AG10803 (cell line): Measurements from ENCODE around the gene WRAP53.
"Not testable (repeated sequence)": the region's sequence is repeated elsewhere in the genome, so short reads cannot be mapped to it uniquely, and the experiment has no call there.

Source experiments
- DNase-seq: peaks from one replicate; pipeline ENCODE4 v3.0.0; 2010; ENCODE audit warnings: low read depth
- H3K4me3 ChIP-seq: 2 replicates; pipeline ENCODE4 v1.5.1; 2011; ENCODE audit warnings: mild to moderate bottlenecking, low read length, control low read depth
- TF ChIP-seq, protein P1 (sequence below): conservative IDR thresholded peaks from 2 replicates; pipeline ENCODE4 v1.5.1; 2011; ENCODE audit warnings: mild to moderate bottlenecking, low read length, control low read depth, inconsistent platforms

Gene WRAP53

DNA sequence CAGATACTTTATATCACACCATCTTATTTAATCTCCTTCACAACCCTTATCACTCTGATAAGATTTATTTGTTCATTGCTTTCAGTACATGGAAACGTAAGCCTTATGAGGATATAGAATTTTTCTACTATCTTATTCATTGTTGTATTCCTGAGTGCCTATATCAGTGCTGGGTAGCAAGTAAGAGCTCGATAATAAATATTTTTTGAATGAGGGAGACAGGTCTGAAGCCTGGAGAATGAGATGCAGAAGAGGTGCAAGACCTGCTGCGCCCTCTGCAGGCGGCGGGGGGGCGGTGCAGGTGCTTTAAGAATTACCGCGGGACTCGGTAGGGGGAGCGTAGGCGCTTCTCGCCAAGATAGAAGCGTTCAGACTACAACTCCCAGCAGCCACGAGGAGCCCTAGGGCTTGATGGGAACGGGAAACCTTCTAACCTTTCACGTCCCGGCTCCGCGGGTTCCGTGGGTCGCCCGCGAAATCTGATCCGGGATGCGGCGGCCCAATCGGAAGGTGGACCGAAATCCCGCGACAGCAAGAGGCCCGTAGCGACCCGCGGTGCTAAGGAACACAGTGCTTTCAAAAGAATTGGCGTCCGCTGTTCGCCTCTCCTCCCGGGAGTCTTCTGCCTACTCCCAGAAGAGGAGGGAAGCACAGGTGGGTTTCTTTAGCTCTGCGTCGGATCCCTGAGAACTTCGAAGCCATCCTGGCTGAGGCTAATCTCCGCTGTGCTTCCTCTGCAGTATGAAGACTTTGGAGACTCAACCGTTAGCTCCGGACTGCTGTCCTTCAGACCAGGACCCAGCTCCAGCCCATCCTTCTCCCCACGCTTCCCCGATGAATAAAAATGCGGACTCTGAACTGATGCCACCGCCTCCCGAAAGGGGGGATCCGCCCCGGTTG is at the start of gene WRAP53:
WRAP53 (plus strand) TSS at position 570 of the 900 bp plus-strand sequence; CDS start at position 742, 172 bp downstream.
- TF ChIP-seq, protein P1, sequence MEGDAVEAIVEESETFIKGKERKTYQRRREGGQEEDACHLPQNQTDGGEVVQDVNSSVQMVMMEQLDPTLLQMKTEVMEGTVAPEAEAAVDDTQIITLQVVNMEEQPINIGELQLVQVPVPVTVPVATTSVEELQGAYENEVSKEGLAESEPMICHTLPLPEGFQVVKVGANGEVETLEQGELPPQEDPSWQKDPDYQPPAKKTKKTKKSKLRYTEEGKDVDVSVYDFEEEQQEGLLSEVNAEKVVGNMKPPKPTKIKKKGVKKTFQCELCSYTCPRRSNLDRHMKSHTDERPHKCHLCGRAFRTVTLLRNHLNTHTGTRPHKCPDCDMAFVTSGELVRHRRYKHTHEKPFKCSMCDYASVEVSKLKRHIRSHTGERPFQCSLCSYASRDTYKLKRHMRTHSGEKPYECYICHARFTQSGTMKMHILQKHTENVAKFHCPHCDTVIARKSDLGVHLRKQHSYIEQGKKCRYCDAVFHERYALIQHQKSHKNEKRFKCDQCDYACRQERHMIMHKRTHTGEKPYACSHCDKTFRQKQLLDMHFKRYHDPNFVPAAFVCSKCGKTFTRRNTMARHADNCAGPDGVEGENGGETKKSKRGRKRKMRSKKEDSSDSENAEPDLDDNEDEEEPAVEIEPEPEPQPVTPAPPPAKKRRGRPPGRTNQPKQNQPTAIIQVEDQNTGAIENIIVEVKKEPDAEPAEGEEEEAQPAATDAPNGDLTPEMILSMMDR, result peak; percentile 92
- H3K4me3 ChIP-seq, result peak within 1 kb of the TSS; percentile 99
- peak; percentile 99 for DNase-seq

DNA sequence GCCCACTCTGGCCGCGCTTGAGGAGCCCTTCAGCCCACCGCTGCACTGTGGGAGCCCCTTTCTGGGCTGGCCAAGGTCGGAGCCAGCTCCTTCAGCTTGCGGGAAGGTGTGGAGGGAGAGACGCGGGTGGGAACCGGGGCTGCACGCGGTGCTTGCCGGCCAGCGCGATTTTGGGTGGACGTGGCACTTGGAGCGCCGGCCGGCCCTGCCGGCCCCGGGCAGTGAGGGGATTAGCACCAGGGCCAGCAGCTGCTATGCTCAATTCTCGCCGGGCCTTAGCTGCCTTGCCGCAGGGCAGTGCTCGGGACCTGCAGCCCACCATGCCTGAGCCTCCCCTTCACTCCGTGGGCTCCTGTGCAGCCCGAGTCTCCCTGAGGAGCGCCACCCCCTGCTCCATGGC is 47.5 kb upstream of the WRAP53 start:
- TF ChIP-seq, protein P1, result no peak
- DNase-seq, result no peak

DNA sequence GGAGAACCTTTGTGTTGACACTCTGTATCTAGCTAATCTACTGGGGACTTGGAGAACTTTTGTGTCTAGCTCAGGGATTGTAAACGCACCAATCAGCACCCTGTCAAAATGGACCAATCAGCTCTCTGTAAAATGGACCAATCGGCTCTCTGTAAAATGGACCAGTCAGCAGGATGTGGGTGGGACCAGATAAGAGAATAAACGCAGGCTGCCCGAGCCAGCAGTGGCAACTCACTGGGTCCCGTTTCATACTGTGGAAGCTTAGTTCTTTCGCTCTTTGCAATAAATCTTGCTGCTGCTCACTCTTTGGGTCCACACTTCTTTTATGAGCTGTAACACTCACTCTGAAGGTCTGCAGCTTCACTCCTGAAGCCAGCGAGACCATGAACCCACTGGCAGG is 46.6 kb upstream of the WRAP53 start:
- H3K4me3 ChIP-seq, DNase-seq: not testable (repeated sequence)

More for the DNA sequence above, 47.5 kb upstream of the WRAP53 start:
- H3K4me3 ChIP-seq, result no peak overlapping the region

DNA sequence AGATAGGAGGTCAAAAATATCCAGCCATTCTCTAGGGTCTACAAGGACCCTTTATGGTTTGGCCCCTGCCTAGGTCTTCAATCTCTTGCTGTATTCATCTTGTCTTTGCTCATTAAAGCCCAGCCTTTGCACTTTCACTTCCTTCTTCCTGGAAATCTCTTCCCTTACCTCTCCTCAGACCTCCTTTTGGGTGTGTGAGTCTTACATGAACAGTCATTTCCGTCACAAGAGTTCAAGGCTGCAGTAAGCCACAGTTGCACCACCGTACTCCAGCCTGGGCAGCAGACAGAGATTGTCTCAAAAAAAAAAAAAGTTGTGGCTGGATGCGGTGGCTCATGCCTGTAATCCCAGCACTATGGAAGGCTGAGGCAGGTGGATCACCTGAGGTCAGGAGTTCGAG is 43.5 kb upstream of the WRAP53 start:
- TF ChIP-seq, protein P1, result no peak
- H3K4me3 ChIP-seq, result no peak overlapping the region
- no peak for DNase-seq

DNA sequence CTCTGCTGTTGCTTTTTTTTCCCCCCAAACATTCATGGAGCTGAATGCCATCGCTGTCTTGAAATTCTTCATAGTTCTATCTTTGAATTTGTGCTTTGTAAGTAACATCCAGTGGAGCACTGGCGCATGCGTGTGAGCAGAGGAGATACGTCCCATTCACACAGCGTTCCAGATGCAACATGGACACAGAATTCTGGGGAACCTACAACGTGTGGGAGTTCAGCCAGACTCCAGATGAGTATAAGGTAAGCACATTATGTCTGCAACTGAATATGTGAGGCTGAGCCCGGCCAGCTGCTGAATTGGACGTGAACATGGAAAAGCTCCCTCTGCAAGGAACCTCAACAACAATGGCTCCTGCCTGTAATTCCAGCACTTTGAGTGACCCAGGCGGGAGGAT is 41.8 kb upstream of the WRAP53 start:
- TF ChIP-seq, protein P1, result no peak
- H3K4me3 ChIP-seq, result no peak overlapping the region
- no peak for DNase-seq

DNA sequence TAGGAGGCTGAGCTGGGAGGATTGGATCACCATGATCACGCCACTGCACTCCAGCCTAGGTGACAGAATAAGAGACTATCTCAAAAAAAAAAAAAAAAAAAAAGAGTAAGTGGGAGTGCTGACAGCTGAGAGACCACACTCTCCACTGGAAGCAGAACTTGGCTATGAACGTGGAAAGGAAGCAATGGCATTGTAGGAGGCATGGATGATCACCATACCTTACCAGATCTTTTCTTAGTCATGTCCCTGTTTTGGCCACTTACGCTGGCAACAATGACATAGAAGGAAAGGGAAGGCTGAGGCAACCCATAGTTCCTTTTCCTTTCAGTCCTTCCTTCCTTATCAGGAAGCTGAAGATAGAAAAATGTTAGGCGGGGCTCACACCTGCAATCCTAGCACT is 41.3 kb upstream of the WRAP53 start:
- H3K4me3 ChIP-seq, result no peak overlapping the region
- TF ChIP-seq, protein P1, result no peak
- no peak for DNase-seq

DNA sequence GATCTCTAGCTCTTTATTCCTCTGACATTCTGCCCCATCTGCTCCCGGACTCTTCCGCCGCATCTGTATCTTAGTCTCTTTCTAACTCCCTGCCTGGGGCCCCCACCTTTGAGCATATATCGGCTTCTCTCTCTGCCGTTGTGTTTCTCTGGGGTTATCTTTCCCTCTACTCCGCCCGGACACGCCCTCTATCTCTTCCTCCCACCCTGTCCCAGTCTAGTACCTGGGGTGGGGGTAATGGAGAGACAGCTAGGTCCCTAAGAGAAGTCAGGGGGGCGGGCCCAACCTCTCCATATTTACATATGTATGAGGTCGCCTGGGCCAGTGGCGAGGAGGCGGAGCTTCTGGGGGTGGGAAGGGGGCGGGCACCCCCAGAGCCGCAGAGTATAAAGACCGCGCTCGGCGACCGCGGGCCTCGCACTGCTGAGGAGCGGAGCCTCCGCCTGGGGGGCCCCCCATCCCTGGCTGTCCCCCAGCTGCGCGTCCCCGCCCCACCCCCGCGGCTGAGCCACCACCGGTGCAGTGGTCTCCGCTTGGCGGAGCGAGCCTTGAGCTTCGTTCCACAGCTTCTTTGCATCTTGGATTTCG is 37.7 kb upstream of the WRAP53 start, which contains the start of gene ATP1B2:
ATP1B2 (plus strand) TSS at position 418 of the 588 bp plus-strand sequence. CDS start 593 bp downstream, outside the sequence.
- TF ChIP-seq, protein P1, result no peak
- H3K4me3 ChIP-seq, result peak within 1 kb of the TSS; percentile 33
- no peak for DNase-seq
